GM23338 (cell line): Measurements from ENCODE around the gene CDH19.

ENCODE experiments used
- CREB1 ChIP-seq: fragments of 250-450 bp; sonication (Bioruptor Pico); IDR thresholded peaks from 2 replicates; pipeline ENCODE4 v1.5.0; 2020; ENCODE audit warnings: low read depth, mild to moderate bottlenecking, moderate library complexity
- EZH2 ChIP-seq: fragments of 200-600 bp; sonication (generic); IDR thresholded peaks from one replicate; pipeline ENCODE4 v1.8.0; 2017; ENCODE audit warnings: antibody characterized with exemption, mild to moderate bottlenecking, low read depth; ENCODE audit not compliant: unreplicated experiment
- EZH2phosphoT487 ChIP-seq: fragments of 200-600 bp; sonication (generic); IDR thresholded peaks from one replicate; pipeline ENCODE4 v1.8.1; 2018; ENCODE audit warnings: antibody characterized with exemption; ENCODE audit not compliant: unreplicated experiment
- JUNB ChIP-seq: IDR thresholded peaks from one replicate; pipeline ENCODE4 v1.6.1; 2016; ENCODE audit warnings: antibody characterized with exemption; ENCODE audit not compliant: unreplicated experiment
- NANOG ChIP-seq: IDR thresholded peaks from 2 replicates; pipeline ENCODE4 v1.6.1; 2016; ENCODE audit warnings: antibody characterized with exemption, borderline replicate concordance
- POLR2AphosphoS5 ChIP-seq: IDR thresholded peaks from 2 replicates; pipeline ENCODE4 v1.6.1; 2016; ENCODE audit warnings: antibody characterized with exemption, low read depth
- ZNF331 ChIP-seq: fragments of 250-450 bp; sonication (Bioruptor Pico); IDR thresholded peaks from 2 replicates; pipeline ENCODE4 v1.5.0; 2020; ENCODE audit warnings: low read depth, mild to moderate bottlenecking, moderate library complexity
- TF ChIP-seq, protein P1 (sequence below), 2 experiments: fragments of 200-600 bp in 1 of 2; sonication (generic) in 1 of 2; conservative IDR thresholded peaks; 2 replicates each; pipeline versions ENCODE4 v1.5.1 to v1.6.1; 2016 to 2017; ENCODE audit warnings: antibody characterized with exemption in 2 of 2, low read depth in 2 of 2, mild to moderate bottlenecking in 2 of 2, moderate library complexity in 1 of 2
- TF ChIP-seq, protein P2 (sequence below): IDR thresholded peaks from 2 replicates; pipeline ENCODE4 v1.6.1; 2016; ENCODE audit warnings: antibody characterized with exemption
- TF ChIP-seq, protein P3 (sequence below): IDR thresholded peaks from one replicate; pipeline ENCODE4 v1.6.1; 2018; ENCODE audit warnings: antibody characterized with exemption; ENCODE audit not compliant: unreplicated experiment

- TF ChIP-seq, protein P1, sequence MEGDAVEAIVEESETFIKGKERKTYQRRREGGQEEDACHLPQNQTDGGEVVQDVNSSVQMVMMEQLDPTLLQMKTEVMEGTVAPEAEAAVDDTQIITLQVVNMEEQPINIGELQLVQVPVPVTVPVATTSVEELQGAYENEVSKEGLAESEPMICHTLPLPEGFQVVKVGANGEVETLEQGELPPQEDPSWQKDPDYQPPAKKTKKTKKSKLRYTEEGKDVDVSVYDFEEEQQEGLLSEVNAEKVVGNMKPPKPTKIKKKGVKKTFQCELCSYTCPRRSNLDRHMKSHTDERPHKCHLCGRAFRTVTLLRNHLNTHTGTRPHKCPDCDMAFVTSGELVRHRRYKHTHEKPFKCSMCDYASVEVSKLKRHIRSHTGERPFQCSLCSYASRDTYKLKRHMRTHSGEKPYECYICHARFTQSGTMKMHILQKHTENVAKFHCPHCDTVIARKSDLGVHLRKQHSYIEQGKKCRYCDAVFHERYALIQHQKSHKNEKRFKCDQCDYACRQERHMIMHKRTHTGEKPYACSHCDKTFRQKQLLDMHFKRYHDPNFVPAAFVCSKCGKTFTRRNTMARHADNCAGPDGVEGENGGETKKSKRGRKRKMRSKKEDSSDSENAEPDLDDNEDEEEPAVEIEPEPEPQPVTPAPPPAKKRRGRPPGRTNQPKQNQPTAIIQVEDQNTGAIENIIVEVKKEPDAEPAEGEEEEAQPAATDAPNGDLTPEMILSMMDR (conservative IDR thresholded peaks at IDR 0.05; ENCODE audit: low read depth in 2 of 2): no peak
- TF ChIP-seq JUNB (no peak), EZH2 (no peak), EZH2phosphoT487 (no peak), CREB1 (CRISPR knock-in tag) (no peak), POLR2AphosphoS5 (no peak), ZNF331 (CRISPR knock-in tag) (no peak), NANOG (no peak)
- TF ChIP-seq, protein P2, sequence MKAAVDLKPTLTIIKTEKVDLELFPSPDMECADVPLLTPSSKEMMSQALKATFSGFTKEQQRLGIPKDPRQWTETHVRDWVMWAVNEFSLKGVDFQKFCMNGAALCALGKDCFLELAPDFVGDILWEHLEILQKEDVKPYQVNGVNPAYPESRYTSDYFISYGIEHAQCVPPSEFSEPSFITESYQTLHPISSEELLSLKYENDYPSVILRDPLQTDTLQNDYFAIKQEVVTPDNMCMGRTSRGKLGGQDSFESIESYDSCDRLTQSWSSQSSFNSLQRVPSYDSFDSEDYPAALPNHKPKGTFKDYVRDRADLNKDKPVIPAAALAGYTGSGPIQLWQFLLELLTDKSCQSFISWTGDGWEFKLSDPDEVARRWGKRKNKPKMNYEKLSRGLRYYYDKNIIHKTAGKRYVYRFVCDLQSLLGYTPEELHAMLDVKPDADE: no peak
- TF ChIP-seq, protein P3, sequence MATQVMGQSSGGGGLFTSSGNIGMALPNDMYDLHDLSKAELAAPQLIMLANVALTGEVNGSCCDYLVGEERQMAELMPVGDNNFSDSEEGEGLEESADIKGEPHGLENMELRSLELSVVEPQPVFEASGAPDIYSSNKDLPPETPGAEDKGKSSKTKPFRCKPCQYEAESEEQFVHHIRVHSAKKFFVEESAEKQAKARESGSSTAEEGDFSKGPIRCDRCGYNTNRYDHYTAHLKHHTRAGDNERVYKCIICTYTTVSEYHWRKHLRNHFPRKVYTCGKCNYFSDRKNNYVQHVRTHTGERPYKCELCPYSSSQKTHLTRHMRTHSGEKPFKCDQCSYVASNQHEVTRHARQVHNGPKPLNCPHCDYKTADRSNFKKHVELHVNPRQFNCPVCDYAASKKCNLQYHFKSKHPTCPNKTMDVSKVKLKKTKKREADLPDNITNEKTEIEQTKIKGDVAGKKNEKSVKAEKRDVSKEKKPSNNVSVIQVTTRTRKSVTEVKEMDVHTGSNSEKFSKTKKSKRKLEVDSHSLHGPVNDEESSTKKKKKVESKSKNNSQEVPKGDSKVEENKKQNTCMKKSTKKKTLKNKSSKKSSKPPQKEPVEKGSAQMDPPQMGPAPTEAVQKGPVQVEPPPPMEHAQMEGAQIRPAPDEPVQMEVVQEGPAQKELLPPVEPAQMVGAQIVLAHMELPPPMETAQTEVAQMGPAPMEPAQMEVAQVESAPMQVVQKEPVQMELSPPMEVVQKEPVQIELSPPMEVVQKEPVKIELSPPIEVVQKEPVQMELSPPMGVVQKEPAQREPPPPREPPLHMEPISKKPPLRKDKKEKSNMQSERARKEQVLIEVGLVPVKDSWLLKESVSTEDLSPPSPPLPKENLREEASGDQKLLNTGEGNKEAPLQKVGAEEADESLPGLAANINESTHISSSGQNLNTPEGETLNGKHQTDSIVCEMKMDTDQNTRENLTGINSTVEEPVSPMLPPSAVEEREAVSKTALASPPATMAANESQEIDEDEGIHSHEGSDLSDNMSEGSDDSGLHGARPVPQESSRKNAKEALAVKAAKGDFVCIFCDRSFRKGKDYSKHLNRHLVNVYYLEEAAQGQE: no peak
These were observed 31.5 kb upstream of the CDH19 start for GRCh38 chr18:66635342-66635741.
